Nucleus accumbens (tissue), 56 donors: ENCODE measurements around the gene SDR42E1.

ENCODE experiments used
- DNase-seq, 56 donors: peaks; one replicate each; lab custom pipeline; 2025; lab: John Stamatoyannopoulos, UW

SDR42E1 gene

GRCh38 chr16:81942007-81942601 is 69.2 kb downstream of the SDR42E1 start:
- DNase-seq = no peak

GRCh38 chr16:81940781-81941560 is 70.3 kb downstream of the SDR42E1 start:
- no peak for DNase-seq

GRCh38 chr16:81939164-81940056 is 71.9 kb downstream of the SDR42E1 start:
- no peak for DNase-seq
